A172 (cell line): ENCODE results near the gene PPP4R2. TPM values are rescaled to one million over a fixed set of nuclear protein-coding genes. Genes with fewer than 3 reads are reported as not detected.
"Not testable (repeated sequence)": the region's sequence is repeated elsewhere in the genome, so short reads cannot be mapped to it uniquely, and the experiment has no call there.

Source experiments
- DNase-seq: peaks from one replicate; pipeline ENCODE4 v3.0.0-alpha.2; 2015; ENCODE audit warnings: low spot score
- total RNA-seq: library from RNA; depleted of rRNA; stranded (reverse); fragments of >200 nt; shearing (Covaris generic); gene quantifications from 2 replicates; pipeline ENCODE4 v1.2.3, GENCODE V29; 2014

PPP4R2 gene
- total RNA-seq, 1 experiment from 2014 or later: 69.0 TPM

GRCh38 chr3:73026111-73026759 is 29.6 kb downstream of the PPP4R2 start:
- DNase-seq: no peak

GRCh38 chr3:73026760-73027113 is 30.1 kb downstream of the PPP4R2 start:
- no peak for DNase-seq

GRCh38 chr3:73028803-73029202 is 32.2 kb downstream of the PPP4R2 start:
- no peak for DNase-seq

GRCh38 chr3:73029321-73029796 is 32.7 kb downstream of the PPP4R2 start:
- DNase-seq: peak; percentile 77

GRCh38 chr3:73030073-73030597 is 33.5 kb downstream of the PPP4R2 start:
- no peak for DNase-seq

GRCh38 chr3:73031573-73032103 is 35.0 kb downstream of the PPP4R2 start:
- no peak for DNase-seq

- DNase-seq: peak; percentile 23
These were observed 40.3 kb downstream of the PPP4R2 start for GRCh38 chr3:73036694-73037591.

GRCh38 chr3:73041537-73041936 is 44.9 kb downstream of the PPP4R2 start:
- no peak for DNase-seq

- no peak for DNase-seq
These were observed 46.8 kb downstream of the PPP4R2 start for GRCh38 chr3:73043414-73043813.

- DNase-seq: no peak
These were observed 48.8 kb downstream of the PPP4R2 start for GRCh38 chr3:73045391-73045790.

- no peak for DNase-seq
These were observed 49.6 kb downstream of the PPP4R2 start for GRCh38 chr3:73046195-73046594.

- DNase-seq: no peak
These were observed 52.7 kb downstream of the PPP4R2 start for GRCh38 chr3:73049319-73049718.

- DNase-seq: no peak
These were observed 56.2 kb downstream of the PPP4R2 start for GRCh38 chr3:73052857-73053256.

GRCh38 chr3:73055583-73055982 is 59.0 kb downstream of the PPP4R2 start:
- DNase-seq: no peak

- peak; percentile 36 for DNase-seq
These were observed 59.6 kb downstream of the PPP4R2 start for GRCh38 chr3:73056014-73056844.

GRCh38 chr3:73056845-73057150 is 60.2 kb downstream of the PPP4R2 start:
- DNase-seq: no peak

GRCh38 chr3:73060302-73060723 is 63.7 kb downstream of the PPP4R2 start:
- DNase-seq: no peak

- DNase-seq: no peak
These were observed 64.8 kb downstream of the PPP4R2 start, which contains the start of gene EBLN2 for GRCh38 chr3:73061416-73061815. Gene EBLN2, plus strand, starts transcription at chr3:73061659. Its CDS starts 423 bp downstream, at chr3:73062082.

GRCh38 chr3:73066243-73066642 is 69.6 kb downstream of the PPP4R2 start:
- not testable (repeated sequence) for DNase-seq

GRCh38 chr3:73068419-73068818 is 71.8 kb downstream of the PPP4R2 start:
- no peak for DNase-seq

GRCh38 chr3:73069187-73069586 is 72.6 kb downstream of the PPP4R2 start:
- no peak for DNase-seq
